ENCODE results near the gene ZNF367. TPM values are rescaled to one million over a fixed set of nuclear protein-coding genes. Genes with fewer than 3 reads are reported as not detected.

Gene ZNF367
- polyA plus RNA-seq, 1 donor (not counting 4 experiments of a cell fraction or from before 2014, with no cell fraction given) = 2.2 TPM

DNA sequence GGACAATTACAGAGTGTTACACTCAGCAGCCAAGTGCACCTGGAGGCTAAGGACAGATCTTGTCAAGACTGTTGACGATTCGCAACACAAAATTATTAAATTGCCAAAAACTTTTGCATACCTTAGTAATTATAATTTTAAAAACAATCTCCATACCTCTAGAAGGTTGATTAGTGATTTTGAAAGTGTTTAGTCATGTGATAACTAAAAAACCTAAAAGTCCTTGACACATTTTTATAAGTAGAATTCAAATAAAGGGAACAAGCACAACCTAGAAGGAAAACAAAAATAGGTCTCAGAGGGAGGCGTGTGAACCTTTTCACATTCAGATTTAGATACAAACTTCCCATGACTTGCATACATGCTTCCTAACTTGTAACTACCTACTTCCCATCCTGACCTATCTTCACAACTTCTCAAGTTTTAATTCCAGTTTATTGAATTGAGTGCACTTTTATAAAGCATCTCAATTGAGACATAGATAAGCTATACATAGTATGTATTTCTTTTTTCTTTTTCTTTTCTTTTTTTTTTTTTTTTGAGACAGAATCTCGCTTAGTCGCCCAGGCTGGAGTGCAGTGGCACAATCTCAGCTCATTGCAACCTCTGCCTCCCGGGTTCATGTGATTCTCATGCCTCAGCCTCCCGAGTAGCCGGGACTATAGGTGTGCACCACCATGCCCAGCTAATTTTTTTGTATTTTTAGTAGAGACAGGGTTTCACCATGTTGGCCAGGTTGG, 5.8 kb downstream of the ZNF367 start:
- Histone ChIP-seq H3K4me3 (ENCODE audit: control insufficient read depth in 2 of 3, extremely low read depth in 1 of 3, insufficient read depth in 2 of 3, low read depth in 1 of 3, low read length in 3 of 3) (no peak overlapping the region), H3K27ac (ENCODE audit: control insufficient read depth, insufficient read depth, low read length) (no peak overlapping the region), H4K20me1 (ENCODE audit: control insufficient read depth, extremely low read depth, insufficient read depth, low read length) (no peaks in the 10 kb centered on the region), H3K9me3 (ENCODE audit: control insufficient read depth, low read depth, low read length) (no peaks in the 10 kb centered on the region), H2AFZ (ENCODE audit: control insufficient read depth, low read length) (no peak overlapping the region), H3K9ac (ENCODE audit: control insufficient read depth, extremely low read depth, insufficient read depth, low read length) (no peak overlapping the region), H3K79me2 (ENCODE audit: control insufficient read depth, insufficient read depth, low read length) (peaks cover 59% of the 10 kb centered on the region), H3K4me2 (ENCODE audit: control insufficient read depth, extremely low read depth, insufficient read depth, low read depth, low read length) (no peak overlapping the region), H3K9me1 (ENCODE audit: control insufficient read depth, extremely low read depth, insufficient read depth, low read length) (no peaks in the 10 kb centered on the region), H3K36me3 (ENCODE audit: control insufficient read depth in 2 of 2, extremely low read depth in 1 of 2, insufficient read depth in 2 of 2, low read length in 2 of 2) (no peaks in the 10 kb centered on the region), H3K4me1 (ENCODE audit: control insufficient read depth, extremely low read depth, insufficient read depth, low read length) (peaks cover 5% of the 10 kb centered on the region), H3K27me3 (ENCODE audit: control insufficient read depth, extremely low read depth, insufficient read depth, low read length) (no peaks in the 10 kb centered on the region)
- dilution Hi-C loops (cut with MboI; ENCODE audit: extremely low pct_ligation_motif_present, low sequenced_read_pairs) = no loop called here
- FAIRE-seq (no peak), DNase-seq (ENCODE audit: low read depth, low spot score) (no peak)
- TF ChIP-seq EZH2 (IDR thresholded peaks at IDR 0.05; ENCODE audit: low read length) = no peak
- TF ChIP-seq, protein P1, sequence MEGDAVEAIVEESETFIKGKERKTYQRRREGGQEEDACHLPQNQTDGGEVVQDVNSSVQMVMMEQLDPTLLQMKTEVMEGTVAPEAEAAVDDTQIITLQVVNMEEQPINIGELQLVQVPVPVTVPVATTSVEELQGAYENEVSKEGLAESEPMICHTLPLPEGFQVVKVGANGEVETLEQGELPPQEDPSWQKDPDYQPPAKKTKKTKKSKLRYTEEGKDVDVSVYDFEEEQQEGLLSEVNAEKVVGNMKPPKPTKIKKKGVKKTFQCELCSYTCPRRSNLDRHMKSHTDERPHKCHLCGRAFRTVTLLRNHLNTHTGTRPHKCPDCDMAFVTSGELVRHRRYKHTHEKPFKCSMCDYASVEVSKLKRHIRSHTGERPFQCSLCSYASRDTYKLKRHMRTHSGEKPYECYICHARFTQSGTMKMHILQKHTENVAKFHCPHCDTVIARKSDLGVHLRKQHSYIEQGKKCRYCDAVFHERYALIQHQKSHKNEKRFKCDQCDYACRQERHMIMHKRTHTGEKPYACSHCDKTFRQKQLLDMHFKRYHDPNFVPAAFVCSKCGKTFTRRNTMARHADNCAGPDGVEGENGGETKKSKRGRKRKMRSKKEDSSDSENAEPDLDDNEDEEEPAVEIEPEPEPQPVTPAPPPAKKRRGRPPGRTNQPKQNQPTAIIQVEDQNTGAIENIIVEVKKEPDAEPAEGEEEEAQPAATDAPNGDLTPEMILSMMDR (optimal IDR thresholded peaks at IDR 0.05 in 1 of 3, IDR thresholded peaks at IDR 0.05 in 1 of 3, conservative IDR thresholded peaks at IDR 0.05 in 1 of 3; ENCODE audit: extremely low read depth in 1 of 3, insufficient read depth in 2 of 3, low read length in 3 of 3) = no peak

DNA sequence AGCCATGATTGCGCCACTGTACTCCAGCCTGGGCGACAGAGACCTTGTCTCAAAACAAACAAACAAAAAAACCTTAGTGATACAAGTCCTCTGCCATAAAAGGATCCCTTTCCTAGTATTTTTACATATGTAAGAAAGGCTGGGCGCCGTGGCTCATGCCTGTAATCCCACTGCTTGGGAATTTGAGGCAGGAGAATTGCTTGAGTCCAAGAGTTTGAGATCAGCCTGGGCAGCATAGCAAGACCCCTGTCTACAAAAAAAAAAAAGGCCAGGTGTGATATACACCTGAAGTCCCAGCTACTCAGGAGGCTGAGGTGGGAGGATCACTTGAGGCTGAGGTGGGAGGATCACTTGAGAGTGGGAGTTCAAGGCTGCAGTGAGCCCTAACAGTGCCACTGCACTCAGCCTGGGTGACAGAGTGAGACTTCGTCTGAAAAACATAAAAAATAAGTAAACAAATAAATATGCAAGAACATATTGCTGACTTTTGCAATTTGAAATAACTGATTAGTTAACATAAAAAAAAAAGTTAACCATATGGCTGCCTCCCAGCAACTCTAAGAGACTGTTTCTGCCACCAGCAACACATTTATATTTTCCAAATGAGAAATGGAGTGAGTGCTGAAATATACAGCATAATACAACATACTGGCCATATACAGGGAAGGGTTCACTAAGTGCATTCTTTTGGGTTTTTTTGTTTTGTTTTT, 6.9 kb downstream of the ZNF367 start:
- no peak for DNase-seq (ENCODE audit: low read depth, low spot score)
- H3K9ac ChIP-seq (ENCODE audit: control insufficient read depth, extremely low read depth, insufficient read depth, low read length) = no peak overlapping the region
- H3K27me3 ChIP-seq (ENCODE audit: control insufficient read depth, extremely low read depth, insufficient read depth, low read length) = no peaks in the 10 kb centered on the region
- H3K9me1 ChIP-seq (ENCODE audit: control insufficient read depth, extremely low read depth, insufficient read depth, low read length) = no peaks in the 10 kb centered on the region
- H3K27ac ChIP-seq (ENCODE audit: control insufficient read depth, insufficient read depth, low read length) = no peak overlapping the region
- no peak overlapping the region for H3K4me3 ChIP-seq (ENCODE audit: control insufficient read depth in 2 of 3, extremely low read depth in 1 of 3, insufficient read depth in 2 of 3, low read depth in 1 of 3, low read length in 3 of 3)
- H3K9me3 ChIP-seq (ENCODE audit: control insufficient read depth, low read depth, low read length) = no peaks in the 10 kb centered on the region
- H3K79me2 ChIP-seq (ENCODE audit: control insufficient read depth, insufficient read depth, low read length) = peaks cover 53% of the 10 kb centered on the region
- dilution Hi-C loops (cut with MboI; ENCODE audit: extremely low pct_ligation_motif_present, low sequenced_read_pairs) = no loop called here
- no peak overlapping the region for H3K4me2 ChIP-seq (ENCODE audit: control insufficient read depth, extremely low read depth, insufficient read depth, low read depth, low read length)
- no peaks in the 10 kb centered on the region for H4K20me1 ChIP-seq (ENCODE audit: control insufficient read depth, extremely low read depth, insufficient read depth, low read length)
- no peaks in the 10 kb centered on the region for H3K36me3 ChIP-seq (ENCODE audit: control insufficient read depth in 2 of 2, extremely low read depth in 1 of 2, insufficient read depth in 2 of 2, low read length in 2 of 2)
- no peak for FAIRE-seq
- H3K4me1 ChIP-seq (ENCODE audit: control insufficient read depth, extremely low read depth, insufficient read depth, low read length) = no peaks in the 10 kb centered on the region
- H2AFZ ChIP-seq (ENCODE audit: control insufficient read depth, low read length) = no peak overlapping the region
- TF ChIP-seq, protein P1 (optimal IDR thresholded peaks at IDR 0.05 in 1 of 3, IDR thresholded peaks at IDR 0.05 in 1 of 3, conservative IDR thresholded peaks at IDR 0.05 in 1 of 3; ENCODE audit: extremely low read depth in 1 of 3, insufficient read depth in 2 of 3, low read length in 3 of 3) = no peak
- no peak for TF ChIP-seq EZH2 (IDR thresholded peaks at IDR 0.05; ENCODE audit: low read length)

Data from keratinocyte (primary cell).